HL-60/S4 (cell line): ENCODE data around the gene OR11A1.
"Not testable (repeated sequence)": the region's sequence is repeated elsewhere in the genome, so short reads cannot be mapped to it uniquely, and the experiment has no call there.

Source experiments
- in situ Hi-C: fragments of 300-500 bp; cut with MboI; formaldehyde crosslinking; loops from 2 replicates; pipeline ENCODE4 v1.14.3; 2022; ENCODE audit warnings: low sequenced_read_pairs

The OR11A1 gene

GRCh38 chr6:29479560-29479959 lies 22.7 kb upstream of the OR11A1 start:
- in situ Hi-C loops = no loop called here

GRCh38 chr6:29478740-29479139 lies 21.9 kb upstream of the OR11A1 start:
- in situ Hi-C loops = no loop called here

- in situ Hi-C loops = no loop called here
Measured at GRCh38 chr6:29477923-29478450, 21.1 kb upstream of the OR11A1 start.

GRCh38 chr6:29474996-29475395 lies 18.1 kb upstream of the OR11A1 start:
- in situ Hi-C loops = no loop called here

GRCh38 chr6:29466241-29466640 lies 9.4 kb upstream of the OR11A1 start:
- in situ Hi-C loops = no loop called here

GRCh38 chr6:29465801-29466200 lies 8.9 kb upstream of the OR11A1 start:
- in situ Hi-C loops = no loop called here

GRCh38 chr6:29465279-29465678 lies 8.4 kb upstream of the OR11A1 start:
- in situ Hi-C loops = no loop called here

GRCh38 chr6:29462022-29462421 lies 5.2 kb upstream of the OR11A1 start:
- in situ Hi-C loops = no loop called here

- in situ Hi-C loops = no loop called here
Measured at GRCh38 chr6:29461021-29461814, 4.3 kb upstream of the OR11A1 start.

- in situ Hi-C loops = no loop called here
Measured at GRCh38 chr6:29451471-29452193, 5.2 kb downstream of the OR11A1 start.

GRCh38 chr6:29447670-29448069 lies 9.2 kb downstream of the OR11A1 start:
- in situ Hi-C loops = no loop called here

- in situ Hi-C loops = not testable (repeated sequence)
Measured at GRCh38 chr6:29444031-29444430, 12.8 kb downstream of the OR11A1 start.

- in situ Hi-C loops = no loop called here
Measured at GRCh38 chr6:29442719-29443118, 14.2 kb downstream of the OR11A1 start.

GRCh38 chr6:29439006-29439405 lies 17.9 kb downstream of the OR11A1 start, which contains the start of gene OR10C1:
Gene OR10C1 (plus strand): TSS chr6:29439306. CDS start chr6:29440016, 710 bp downstream.
- in situ Hi-C loops = no loop called here

GRCh38 chr6:29436730-29437129 lies 20.1 kb downstream of the OR11A1 start:
- in situ Hi-C loops = not testable (repeated sequence)

- in situ Hi-C loops = no loop called here
Measured at GRCh38 chr6:29426654-29427053, 30.2 kb downstream of the OR11A1 start.

- in situ Hi-C loops = no loop called here
Measured at GRCh38 chr6:29425075-29425474, 31.8 kb downstream of the OR11A1 start.

GRCh38 chr6:29424575-29424974 lies 32.3 kb downstream of the OR11A1 start:
- in situ Hi-C loops = no loop called here

GRCh38 chr6:29424168-29424567 lies 32.7 kb downstream of the OR11A1 start:
- in situ Hi-C loops = no loop called here

- in situ Hi-C loops = no loop called here
Measured at GRCh38 chr6:29419516-29419915, 37.4 kb downstream of the OR11A1 start.

GRCh38 chr6:29414588-29414987 lies 42.3 kb downstream of the OR11A1 start, which contains the start of gene OR12D1:
Gene OR12D1 (plus strand): TSS chr6:29414928.
- in situ Hi-C loops = no loop called here

GRCh38 chr6:29403801-29404200 lies 53.1 kb downstream of the OR11A1 start:
- in situ Hi-C loops = no loop called here
